Uterus (tissue), 4 donors: Measurements from ENCODE around the gene ZNF414. TPM values are rescaled to one million over a fixed set of nuclear protein-coding genes. Genes with fewer than 3 reads are reported as not detected.

Experiments used
- DNase-seq, 2 donors: peaks; one replicate each; pipeline ENCODE4 v3.0.0-alpha.2; 2019 to 2020
- H3K27ac ChIP-seq, 2 donors: fragments of 200-600 bp; sonication (generic); 1 replicate in 1 of 2; 2 replicates in 1 of 2; pipeline ENCODE4 v1.5.1; 2016 to 2018
- H3K27me3 ChIP-seq, 2 donors: fragments of 200-600 bp; sonication (generic); one replicate each; pipeline ENCODE4 v1.5.1; 2018 to 2019; ENCODE audit warnings: control low read depth in 1 of 2
- H3K36me3 ChIP-seq, 2 donors: fragments of 200-600 bp; sonication (generic); one replicate each; pipeline ENCODE4 v1.5.1; 2019; ENCODE audit warnings: control low read depth in 1 of 2
- H3K4me1 ChIP-seq, 2 donors: fragments of 200-600 bp; sonication (generic); one replicate each; pipeline ENCODE4 v1.5.1; 2018 to 2019; ENCODE audit warnings: control low read depth in 1 of 2
- H3K4me3 ChIP-seq, 2 donors: fragments of 200-600 bp; sonication (generic); 1 replicate in 1 of 2; 2 replicates in 1 of 2; pipeline ENCODE4 v1.5.1; 2018 to 2019; ENCODE audit warnings: mild to moderate bottlenecking in 1 of 2
- H3K9me3 ChIP-seq, 2 donors: fragments of 200-600 bp; sonication (generic); one replicate each; pipeline ENCODE4 v1.5.1; 2019; ENCODE audit warnings: control low read depth in 1 of 2
- POLR2A ChIP-seq, 2 donors: fragments of 450-650 bp; IDR thresholded peaks; one replicate each; pipeline ENCODE4 v1.6.1; 2016; ENCODE audit warnings: antibody characterized with exemption in 2 of 2, mild to moderate bottlenecking in 1 of 2, moderate library complexity in 1 of 2
- intact Hi-C: fragments of 100-400 bp; cut with DNase I; formaldehyde crosslinking; loops from one replicate; pipeline ENCODE4 v1.15.1; 2023; ENCODE audit warnings: low total_unique reads
- total RNA-seq, 4 donors: library from RNA; depleted of rRNA in 3 of 4; stranded (reverse); fragments of >200 nt in 3 of 4; gene quantifications; one replicate each; pipeline versions ENCODE4 v1.1.0 to v1.2.4, GENCODE V29; 2014 to 2023
- TF ChIP-seq, protein P1 (sequence below), 4 experiments: fragments of 200-600 bp in 2 of 4; fragments of 450-650 bp in 2 of 4; sonication (generic) in 2 of 4; IDR thresholded peaks; one replicate each; pipeline ENCODE4 v1.5.1; 2016 to 2019; ENCODE audit warnings: antibody characterized with exemption in 4 of 4, mild to moderate bottlenecking in 2 of 4, moderate library complexity in 1 of 4
- donor health status: DM: yes; HTN: yes; CAD: no.

The ZNF414 gene
- total RNA-seq, 4 donors from 2014 or later, result 11.6 to 275 (median 24.4) TPM

DNA sequence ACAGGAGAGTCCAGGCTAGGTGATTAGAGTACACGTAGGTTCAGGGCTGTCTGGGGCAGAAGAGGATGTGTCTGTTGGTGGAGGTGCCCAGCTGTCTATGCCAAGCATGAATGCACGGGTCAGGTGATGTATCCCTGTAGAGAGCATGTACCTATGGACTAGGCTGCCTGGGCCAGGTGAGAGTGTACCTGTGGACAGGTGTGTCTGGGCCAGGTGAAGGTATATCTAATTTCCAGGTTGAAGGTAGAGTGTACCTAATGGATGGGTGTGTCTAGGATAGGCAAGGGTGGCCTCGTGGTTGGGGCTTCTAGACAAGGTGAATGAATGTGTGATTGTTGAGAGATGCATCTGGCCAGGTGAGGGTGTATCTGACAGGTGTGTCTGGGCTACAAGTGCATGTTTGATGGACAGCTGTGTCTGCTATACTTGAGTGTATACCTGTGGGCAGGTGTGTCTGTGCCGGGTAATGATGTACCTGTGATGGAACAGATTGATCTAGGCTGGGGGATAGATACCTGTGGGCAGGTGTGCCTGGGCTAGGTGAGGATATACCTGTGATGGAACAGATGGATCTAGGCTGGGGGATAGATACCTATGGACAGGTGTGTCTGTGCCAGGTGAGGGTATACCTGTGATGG, 15.5 kb upstream of the ZNF414 start:
- H3K27me3 ChIP-seq, result no peaks in the 10 kb centered on the region
- intact Hi-C loops, result no loop called here
- no peak for DNase-seq

DNA sequence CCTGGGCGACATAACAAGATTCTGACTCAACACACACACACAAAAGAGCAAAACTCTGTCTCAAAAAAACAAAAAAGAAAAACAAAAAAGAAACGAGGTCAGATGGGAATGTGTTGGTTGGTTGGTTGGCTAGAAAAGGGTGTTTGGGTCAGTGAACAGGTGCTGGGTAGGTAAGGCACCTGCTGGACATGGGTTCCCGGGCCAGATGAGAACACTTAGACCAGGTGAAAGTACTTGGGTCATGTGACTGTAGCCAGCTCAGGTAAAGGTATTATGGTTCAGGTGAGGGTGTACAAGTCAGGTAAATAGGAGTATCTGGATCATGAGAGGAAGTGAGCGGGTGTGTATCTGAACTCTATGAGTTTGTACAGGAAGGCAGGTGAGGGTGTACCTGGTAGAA, 14.5 kb upstream of the ZNF414 start:
- Histone ChIP-seq H3K36me3 (no peaks in the 10 kb centered on the region), H3K4me1 (no peaks in the 10 kb centered on the region), H3K27me3 (no peaks in the 10 kb centered on the region), H3K9me3 (no peaks in the 10 kb centered on the region), H3K4me3 (no peak overlapping the region), H3K27ac (no peak overlapping the region)
- no peak for DNase-seq
- intact Hi-C loops, result no loop called here
- no peak for TF ChIP-seq POLR2A (IDR thresholded peaks at IDR 0.05)
- TF ChIP-seq, protein P1, sequence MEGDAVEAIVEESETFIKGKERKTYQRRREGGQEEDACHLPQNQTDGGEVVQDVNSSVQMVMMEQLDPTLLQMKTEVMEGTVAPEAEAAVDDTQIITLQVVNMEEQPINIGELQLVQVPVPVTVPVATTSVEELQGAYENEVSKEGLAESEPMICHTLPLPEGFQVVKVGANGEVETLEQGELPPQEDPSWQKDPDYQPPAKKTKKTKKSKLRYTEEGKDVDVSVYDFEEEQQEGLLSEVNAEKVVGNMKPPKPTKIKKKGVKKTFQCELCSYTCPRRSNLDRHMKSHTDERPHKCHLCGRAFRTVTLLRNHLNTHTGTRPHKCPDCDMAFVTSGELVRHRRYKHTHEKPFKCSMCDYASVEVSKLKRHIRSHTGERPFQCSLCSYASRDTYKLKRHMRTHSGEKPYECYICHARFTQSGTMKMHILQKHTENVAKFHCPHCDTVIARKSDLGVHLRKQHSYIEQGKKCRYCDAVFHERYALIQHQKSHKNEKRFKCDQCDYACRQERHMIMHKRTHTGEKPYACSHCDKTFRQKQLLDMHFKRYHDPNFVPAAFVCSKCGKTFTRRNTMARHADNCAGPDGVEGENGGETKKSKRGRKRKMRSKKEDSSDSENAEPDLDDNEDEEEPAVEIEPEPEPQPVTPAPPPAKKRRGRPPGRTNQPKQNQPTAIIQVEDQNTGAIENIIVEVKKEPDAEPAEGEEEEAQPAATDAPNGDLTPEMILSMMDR (IDR thresholded peaks at IDR 0.05), result no peak

More for the DNA sequence above, 15.5 kb upstream of the ZNF414 start:
- Histone ChIP-seq H3K4me1 (no peaks in the 10 kb centered on the region), H3K4me3 (no peak overlapping the region), H3K9me3 (no peaks in the 10 kb centered on the region), H3K27ac (no peak overlapping the region), H3K36me3 (no peaks in the 10 kb centered on the region)
- no peak for TF ChIP-seq POLR2A (IDR thresholded peaks at IDR 0.05)
- TF ChIP-seq, protein P1 (IDR thresholded peaks at IDR 0.05), result no peak

DNA sequence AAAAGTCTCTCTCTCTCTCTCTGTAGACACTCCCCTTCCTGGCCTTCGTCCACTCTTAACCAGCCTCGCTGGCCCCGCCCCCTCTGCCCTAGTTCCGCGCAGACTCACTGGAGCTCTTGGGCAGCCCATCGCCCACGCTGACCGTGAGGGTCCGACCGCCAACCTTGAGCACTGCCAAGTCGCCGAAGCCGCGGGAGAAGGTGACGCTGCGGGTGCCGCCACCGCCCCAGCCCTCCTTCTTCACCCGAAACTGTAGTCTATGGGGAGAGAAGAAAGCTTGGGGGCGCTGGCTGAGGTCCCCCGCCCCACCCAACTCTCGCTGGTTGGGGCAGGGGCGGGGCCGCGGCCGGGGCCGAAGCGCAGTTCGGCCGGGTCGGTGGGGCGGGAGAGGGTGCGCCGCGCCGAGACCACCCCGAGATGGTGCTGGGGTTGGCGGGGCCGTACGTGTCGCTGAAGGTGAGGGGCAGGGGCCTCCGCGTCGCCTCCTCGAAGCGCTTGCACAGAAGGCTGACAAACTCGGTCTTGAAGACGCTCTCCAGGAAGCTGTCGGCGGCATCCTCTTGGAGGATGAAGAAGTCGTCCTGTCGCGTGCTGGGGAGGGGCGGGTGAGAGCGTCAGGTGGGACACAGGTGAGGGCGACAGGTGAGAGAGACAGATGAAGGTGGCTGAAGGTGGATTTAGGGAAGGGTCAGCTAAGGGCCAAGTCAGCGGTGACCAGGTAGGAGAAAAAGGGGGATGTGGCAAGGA, 12.6 kb upstream of the ZNF414 start:
- peak; percentile 92 to 94 for DNase-seq
- Histone ChIP-seq H3K27me3 (no peaks in the 10 kb centered on the region), H3K4me1 (no peaks in the 10 kb centered on the region), H3K27ac (peak overlapping the region; percentile 92 to 96), H3K4me3 (peak overlapping the region; percentile 39 to 69), H3K36me3 (no peaks in the 10 kb centered on the region), H3K9me3 (no peaks in the 10 kb centered on the region)
- peak; percentile 3 to 64 for TF ChIP-seq POLR2A (IDR thresholded peaks at IDR 0.05)
- TF ChIP-seq, protein P1 (IDR thresholded peaks at IDR 0.05), result no peak
- intact Hi-C loops, result no loop called here

DNA sequence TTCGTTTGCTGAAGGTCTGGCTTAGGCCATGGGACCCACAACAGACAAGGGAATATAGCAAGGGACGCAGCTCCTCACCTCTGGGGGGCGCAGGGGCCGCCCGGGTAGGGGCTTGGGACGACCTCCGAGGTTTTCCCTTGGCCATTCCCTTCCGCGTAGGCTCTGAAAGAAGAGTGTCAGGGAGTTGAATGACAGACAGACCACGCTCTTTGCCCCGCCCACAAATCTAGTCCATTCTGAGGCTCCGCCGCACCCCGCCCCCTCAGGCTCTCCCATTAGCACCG, 11.4 kb upstream of the ZNF414 start:
- Histone ChIP-seq H3K4me1 (no peaks in the 10 kb centered on the region), H3K36me3 (no peaks in the 10 kb centered on the region), H3K27me3 (no peaks in the 10 kb centered on the region), H3K4me3 (peak overlapping the region; percentile 24 to 39), H3K9me3 (no peaks in the 10 kb centered on the region), H3K27ac (peak overlapping the region; percentile 92 to 96)
- TF ChIP-seq, protein P1 (IDR thresholded peaks at IDR 0.05), result peak in 1 of 4 experiments; percentile 29
- peak in 1 of 2 donors; percentile 25 for TF ChIP-seq POLR2A (IDR thresholded peaks at IDR 0.05)
- intact Hi-C loops, result no loop called here
- no peak for DNase-seq

DNA sequence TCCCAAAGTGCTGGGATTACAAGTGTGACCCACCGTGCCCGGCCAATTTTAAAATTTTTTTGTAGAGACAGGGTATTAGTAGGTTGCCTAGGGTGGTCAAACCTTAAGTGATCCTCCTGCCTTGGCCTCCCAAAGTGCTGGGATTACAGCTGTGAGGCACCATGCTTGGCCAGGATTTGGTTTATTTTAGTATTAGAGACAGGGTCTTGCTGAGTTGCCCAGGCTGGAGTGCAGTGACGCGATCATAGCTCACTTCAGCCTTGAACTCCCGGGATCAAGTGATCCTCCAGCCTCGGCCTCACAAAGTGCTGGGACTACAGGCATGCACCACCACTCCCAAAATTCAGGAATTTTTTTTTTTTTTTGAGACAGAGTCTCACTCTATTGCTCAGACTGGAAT, 5.4 kb upstream of the ZNF414 start:
- H3K36me3 ChIP-seq, result no peaks in the 10 kb centered on the region
- no peaks in the 10 kb centered on the region for H3K9me3 ChIP-seq
- no peaks in the 10 kb centered on the region for H3K4me1 ChIP-seq
- no peak overlapping the region for H3K27ac ChIP-seq
- H3K27me3 ChIP-seq, result no peaks in the 10 kb centered on the region
- no peak for TF ChIP-seq POLR2A (IDR thresholded peaks at IDR 0.05)
- TF ChIP-seq, protein P1 (IDR thresholded peaks at IDR 0.05), result no peak
- H3K4me3 ChIP-seq, result no peak overlapping the region
- intact Hi-C loops, result no loop called here
- no peak for DNase-seq
